ENCODE results near the gene RPS6KA1. TPM values are rescaled to one million over a fixed set of nuclear protein-coding genes. Genes with fewer than 3 reads are reported as not detected.

RPS6KA1 gene
- total and polyA plus RNA-seq, 2 of the 13 experiments (the other 11 are each of a cell fraction or from before 2014, with no cell fraction given), result 19.6 to 24.2 TPM

DNA sequence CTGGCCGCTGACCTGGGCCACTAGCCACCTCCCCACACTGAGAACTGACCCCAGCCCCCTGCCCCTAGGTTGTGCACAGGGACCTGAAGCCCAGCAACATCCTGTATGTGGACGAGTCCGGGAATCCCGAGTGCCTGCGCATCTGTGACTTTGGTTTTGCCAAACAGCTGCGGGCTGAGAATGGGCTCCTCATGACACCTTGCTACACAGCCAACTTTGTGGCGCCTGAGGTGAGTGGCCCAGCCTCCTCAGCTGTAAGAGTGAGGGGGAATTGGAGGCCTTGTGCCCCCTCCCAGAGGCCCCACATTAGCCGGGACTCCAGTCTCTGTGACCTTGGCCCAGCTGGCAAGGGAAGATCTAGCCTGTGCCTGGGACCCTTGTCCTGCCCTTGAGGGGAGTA lies 41.8 kb downstream of the RPS6KA1 start:
- H3K9ac ChIP-seq (ENCODE audit: insufficient read depth, low read depth, low read length), result no peak overlapping the region
- 83% methylated on average over 1 of the region's 8 CpGs for WGBS (ENCODE audit: low lambda C conversion rate)
- H4K20me1 ChIP-seq (ENCODE audit: insufficient read depth, low read length), result no peaks in the 10 kb centered on the region
- intact Hi-C loops (cut with micrococcal nuclease; ENCODE audit: unreplicated experiment) (no loop called here), in situ Hi-C loops (cut with HindIII; ENCODE audit: extremely low pct_ligation_motif_present, low pct_unique_long_range_greater_than_20kb) (no loop called here)
- no peaks in the 10 kb centered on the region for H3K79me2 ChIP-seq (ENCODE audit: insufficient read depth, low read length)
- H3K9me3 ChIP-seq (ENCODE audit: low read length), result no peaks in the 10 kb centered on the region
- H3K27ac ChIP-seq (ENCODE audit: extremely low read length, insufficient read depth, low read length), result no peak overlapping the region
- no peak for TF ChIP-seq HINFP (CRISPR knock-in tag; IDR thresholded peaks at IDR 0.05; ENCODE audit: low read depth)
- TF ChIP-seq ZNF12 (CRISPR knock-in tag; IDR thresholded peaks at IDR 0.05), result no peak
- no peak for TF ChIP-seq GTF3A (CRISPR knock-in tag; conservative IDR thresholded peaks at IDR 0.05)
- TF ChIP-seq ZNF101 (CRISPR knock-in tag; IDR thresholded peaks at IDR 0.05; ENCODE audit: borderline replicate concordance, low read depth), result no peak
- no peak for TF ChIP-seq SMYD3 (CRISPR knock-in tag; IDR thresholded peaks at IDR 0.05)
- TF ChIP-seq NCOA5 (CRISPR knock-in tag; IDR thresholded peaks at IDR 0.05), result no peak
- CTCF ChIA-PET (ENCODE audit: low intra/inter-chr PET ratio, low total read pairs), result no interaction called here
- FAIRE-seq, result no peak
- DNase-seq (ENCODE audit: low spot score), result no peak
- no peak overlapping the region for H3K4me3 ChIP-seq (replicated peaks in 1 of 3; ENCODE audit: insufficient read depth in 1 of 3, low read depth in 2 of 3, low read length in 3 of 3)
- H3K4me1 ChIP-seq (ENCODE audit: insufficient read depth, low read length), result no peaks in the 10 kb centered on the region
- no TSS peak for BruUV-seq (replicated peaks)
- POLR2A ChIA-PET, result no interaction called here
- H3K27me3 ChIP-seq (ENCODE audit: control insufficient read depth in 1 of 2, insufficient read depth in 2 of 2, low read length in 2 of 2), result no peaks in the 10 kb centered on the region
- no peak overlapping the region for H3K4me2 ChIP-seq (ENCODE audit: low read depth, low read length)
- peaks cover 7 to 32% of the 10 kb centered on the region in 2 experiments; a peak in 4 of 5 replicates for H3K36me3 ChIP-seq (replicated peaks in 1 of 2; ENCODE audit: control insufficient read depth in 1 of 2, insufficient read depth in 2 of 2, low read length in 2 of 2)
- H2AFZ ChIP-seq (ENCODE audit: low read length), result no peak overlapping the region
- ATAC-seq, result no peak

GRCh38 chr1:26574018-26574417 lies 44.5 kb downstream of the RPS6KA1 start:
- in situ Hi-C loops (cut with HindIII; ENCODE audit: extremely low pct_ligation_motif_present, low pct_unique_long_range_greater_than_20kb), result no loop called here
- WGBS (ENCODE audit: low lambda C conversion rate), result 93% methylated on average over 8 of the region's 13 CpGs
- no peak for FAIRE-seq

More at GRCh38 chr1:26574018-26574417, 44.5 kb downstream of the RPS6KA1 start:
- ATAC-seq (no peak), DNase-seq (ENCODE audit: low spot score) (no peak)
- no peak overlapping the region for H3K4me3 ChIP-seq (replicated peaks in 1 of 3; ENCODE audit: insufficient read depth in 1 of 3, low read depth in 2 of 3, low read length in 3 of 3)
- ChIA-PET POLR2A (no interaction called here), CTCF (ENCODE audit: low intra/inter-chr PET ratio, low total read pairs) (no interaction called here)
- BruUV-seq (replicated peaks), result no TSS peak
- no peaks in the 10 kb centered on the region for H3K79me2 ChIP-seq (ENCODE audit: insufficient read depth, low read length)
- peaks cover 7 to 28% of the 10 kb centered on the region in 2 experiments; a peak in 4 of 5 replicates for H3K36me3 ChIP-seq (replicated peaks in 1 of 2; ENCODE audit: control insufficient read depth in 1 of 2, insufficient read depth in 2 of 2, low read length in 2 of 2)
- no peak overlapping the region for H2AFZ ChIP-seq (ENCODE audit: low read length)
- no peaks in the 10 kb centered on the region for H3K9me3 ChIP-seq (ENCODE audit: low read length)
- intact Hi-C loops (cut with micrococcal nuclease; ENCODE audit: unreplicated experiment), result no loop called here
- no peak overlapping the region for H3K9ac ChIP-seq (ENCODE audit: insufficient read depth, low read depth, low read length)
- no peaks in the 10 kb centered on the region for H3K27me3 ChIP-seq (ENCODE audit: control insufficient read depth in 1 of 2, insufficient read depth in 2 of 2, low read length in 2 of 2)
- TF ChIP-seq ATRX (CRISPR knock-in tag; IDR thresholded peaks at IDR 0.05; ENCODE audit: borderline replicate concordance) (no peak), ONECUT2 (CRISPR knock-in tag; IDR thresholded peaks at IDR 0.05) (no peak)
- H3K4me1 ChIP-seq (ENCODE audit: insufficient read depth, low read length), result no peaks in the 10 kb centered on the region
- H3K4me2 ChIP-seq (ENCODE audit: low read depth, low read length), result no peak overlapping the region
- no peaks in the 10 kb centered on the region for H4K20me1 ChIP-seq (ENCODE audit: insufficient read depth, low read length)
- no peak overlapping the region for H3K27ac ChIP-seq (ENCODE audit: extremely low read length, insufficient read depth, low read length)
